Psoas muscle (tissue), 8 donors: ENCODE measurements around the gene TCN1. TPM values are rescaled to one million over a fixed set of nuclear protein-coding genes. Genes with fewer than 3 reads are reported as not detected.
"Not testable (repeated sequence)": the region's sequence is repeated elsewhere in the genome, so short reads cannot be mapped to it uniquely, and the experiment has no call there.

Experiments used
- ATAC-seq, 4 donors: fragments of 200-7000 bp; cut with Tn5 transposase; one replicate each; pipeline ENCODE4 v1.9.1; 2020; ENCODE audit warnings: moderate library complexity in 3 of 4, mild to moderate bottlenecking in 2 of 4
- DNase-seq, 2 donors: peaks; one replicate each; pipeline ENCODE4 v3.0.0-alpha.2; 2020
- H3K27ac ChIP-seq: fragments of 200-600 bp; one replicate; pipeline ENCODE4 v1.8.0; 2022
- H3K27me3 ChIP-seq, 3 donors: fragments of 200-600 bp in 1 of 3; one replicate each; pipeline versions ENCODE4 v1.6.1 to v1.8.0; 2013 to 2022; ENCODE audit warnings: low read length in 2 of 3, mild to moderate bottlenecking in 2 of 3, moderate library complexity in 1 of 3; ENCODE audit not compliant: insufficient read depth in 3 of 3
- H3K36me3 ChIP-seq, 2 donors: fragments of 200-600 bp in 1 of 2; one replicate each; pipeline versions ENCODE4 v1.6.1 to v1.8.0; 2013 to 2022; ENCODE audit warnings: low read depth in 1 of 2, mild to moderate bottlenecking in 1 of 2, moderate library complexity in 1 of 2; ENCODE audit not compliant: insufficient read depth in 1 of 2
- H3K4me1 ChIP-seq: fragments of 200-600 bp; one replicate; pipeline ENCODE4 v1.8.0; 2022
- H3K4me3 ChIP-seq: fragments of 200-600 bp; one replicate; pipeline ENCODE4 v1.8.0; 2022; ENCODE audit warnings: mild to moderate bottlenecking
- H3K9me3 ChIP-seq: fragments of 200-600 bp; one replicate; pipeline ENCODE4 v1.8.0; 2022
- WGBS, 3 donors: extraction: QIAGEN DNeasy Blood & Tissue Kit; methylation state at CpG; one replicate each; pipeline versions ENCODE4 v1.1.6 to v1.1.7; 2013; 5-methylcytosine and 5-hydroxymethylcytosine counted together
- intact Hi-C, 2 donors: fragments of 100-400 bp; cut with DNase I; formaldehyde crosslinking; loops; one replicate each; pipeline versions ENCODE4 v1.11.0 to v1.14.2; 2022
- polyA plus RNA-seq, 3 donors: library from polyadenylated mRNA; stranded (reverse); fragments of 200-250 nt; gene quantifications; one replicate each; pipeline ENCODE4 v1.2.3, GENCODE V29; 2013
- total RNA-seq, 4 donors: library from RNA; stranded (reverse); fragmentation: NEBNext Ultra II Directional in 2 of 4; extraction: Animal tissue kit (Norgen Biotek cat#: 25700) in 2 of 4; gene quantifications; one replicate each; pipeline versions ENCODE4 v1.2.1 to v1.2.4, GENCODE V29; 2021 to 2023
- TF ChIP-seq, protein P1 (sequence below): fragments of 200-600 bp; IDR thresholded peaks from one replicate; pipeline ENCODE4 v1.8.0; 2022; ENCODE audit warnings: antibody characterized with exemption
- donor health status: healthy with polysubstance abuse.
- donor health status: DM: no; HTN: no; CAD: no; lungs with moderate emphysema.
- donor health status: Bipolar disorder and iron deficiency.
- donor health status: healthy.
- donor health status: DM: yes; HTN: yes; CAD: no.
- donor health status: DM: no; HTN: no; CAD: no.
- donor health status: DM: no; HTN: no; CAD: no.
- donor health status: DM: yes; HTN: yes; CAD: no.

Gene TCN1
- total and polyA plus RNA-seq, 7 donors: 0.44 TPM; not detected in 6

DNA sequence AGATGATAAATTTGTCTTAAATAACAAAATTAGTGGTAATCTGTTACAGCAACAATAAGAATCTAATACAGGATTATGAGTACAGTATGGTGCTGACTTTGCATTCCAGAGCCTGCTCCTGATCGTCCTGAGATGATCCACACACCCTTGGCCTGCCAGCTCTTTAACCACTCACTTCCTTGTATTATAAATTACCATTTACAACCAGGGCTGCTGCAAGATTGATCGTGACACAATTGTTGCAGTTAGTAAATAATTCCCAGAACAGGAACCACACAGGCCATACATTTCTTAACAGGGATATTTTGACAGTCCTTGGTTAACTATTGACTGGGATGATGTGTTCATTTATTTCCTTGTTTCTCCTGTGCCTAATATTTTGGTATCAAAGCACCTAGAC, 17.2 kb downstream of the TCN1 start:
- 21 to 30% (median 26%) methylated on average over 2 of the region's 2 CpGs for WGBS, 3 donors
- TF ChIP-seq, protein P1, sequence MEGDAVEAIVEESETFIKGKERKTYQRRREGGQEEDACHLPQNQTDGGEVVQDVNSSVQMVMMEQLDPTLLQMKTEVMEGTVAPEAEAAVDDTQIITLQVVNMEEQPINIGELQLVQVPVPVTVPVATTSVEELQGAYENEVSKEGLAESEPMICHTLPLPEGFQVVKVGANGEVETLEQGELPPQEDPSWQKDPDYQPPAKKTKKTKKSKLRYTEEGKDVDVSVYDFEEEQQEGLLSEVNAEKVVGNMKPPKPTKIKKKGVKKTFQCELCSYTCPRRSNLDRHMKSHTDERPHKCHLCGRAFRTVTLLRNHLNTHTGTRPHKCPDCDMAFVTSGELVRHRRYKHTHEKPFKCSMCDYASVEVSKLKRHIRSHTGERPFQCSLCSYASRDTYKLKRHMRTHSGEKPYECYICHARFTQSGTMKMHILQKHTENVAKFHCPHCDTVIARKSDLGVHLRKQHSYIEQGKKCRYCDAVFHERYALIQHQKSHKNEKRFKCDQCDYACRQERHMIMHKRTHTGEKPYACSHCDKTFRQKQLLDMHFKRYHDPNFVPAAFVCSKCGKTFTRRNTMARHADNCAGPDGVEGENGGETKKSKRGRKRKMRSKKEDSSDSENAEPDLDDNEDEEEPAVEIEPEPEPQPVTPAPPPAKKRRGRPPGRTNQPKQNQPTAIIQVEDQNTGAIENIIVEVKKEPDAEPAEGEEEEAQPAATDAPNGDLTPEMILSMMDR: no peak
- Histone ChIP-seq H3K36me3 (no peaks in the 10 kb centered on the region), H3K27me3 (no peaks in the 10 kb centered on the region), H3K4me3 (no peak overlapping the region), H3K9me3 (no peaks in the 10 kb centered on the region), H3K4me1 (no peaks in the 10 kb centered on the region), H3K27ac (no peak overlapping the region)
- ATAC-seq (no peak), DNase-seq (no peak)
- intact Hi-C loops: no loop called here

DNA sequence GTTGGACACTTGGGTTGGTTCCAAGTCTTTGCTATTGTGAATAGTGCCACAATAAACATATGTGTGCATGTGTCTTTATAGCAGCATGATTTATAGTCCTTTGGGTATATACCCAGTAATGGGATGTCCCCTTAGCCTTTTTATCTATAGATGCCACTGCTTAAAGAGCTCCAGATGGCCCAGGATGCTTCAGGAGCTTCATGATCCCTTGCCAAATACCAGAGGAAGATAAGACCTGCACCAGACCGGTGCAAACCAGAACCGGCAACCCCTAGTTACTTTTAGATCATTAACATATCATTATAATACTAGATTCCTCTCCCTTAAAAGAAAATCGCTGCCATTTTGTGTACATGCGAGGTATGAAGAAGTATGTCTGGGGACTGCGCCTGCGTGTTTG, 17.8 kb downstream of the TCN1 start:
- WGBS, 3 donors: 92 to 95% (median 93%) methylated on average over 6 of the region's 6 CpGs

DNA sequence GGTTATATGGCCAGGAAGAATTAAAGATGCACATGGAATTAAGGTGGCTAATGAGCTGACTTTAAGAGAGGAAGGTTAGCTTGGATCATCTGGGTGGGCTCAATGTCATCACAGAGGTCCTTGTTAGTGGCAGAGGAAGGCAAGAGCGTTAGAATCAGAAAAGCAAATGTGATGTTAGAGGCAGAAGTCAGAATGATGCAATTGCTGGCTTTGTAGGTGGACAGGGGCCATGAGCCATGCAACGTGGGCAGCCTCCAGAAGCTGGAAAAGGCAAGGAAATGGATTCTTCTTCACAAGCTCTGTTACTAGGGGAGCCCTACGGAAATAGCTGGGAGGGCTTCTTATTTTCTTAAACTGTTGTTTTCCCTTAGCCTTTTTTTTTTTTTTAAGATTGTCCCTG, 18.7 kb downstream of the TCN1 start:
- Histone ChIP-seq H3K27me3 (no peaks in the 10 kb centered on the region), H3K4me1 (no peaks in the 10 kb centered on the region), H3K36me3 (no peaks in the 10 kb centered on the region), H3K4me3 (no peak overlapping the region), H3K9me3 (no peaks in the 10 kb centered on the region), H3K27ac (no peak overlapping the region)
- WGBS, 3 donors: 57 to 80% (median 63%) methylated on average over 3 of the region's 3 CpGs
- TF ChIP-seq, protein P1: no peak
- DNase-seq (no peak), ATAC-seq (no peak)
- intact Hi-C loops: no loop called here

More for the DNA sequence above, 17.8 kb downstream of the TCN1 start:
- H3K27ac ChIP-seq, H3K9me3 ChIP-seq, intact Hi-C loops, H3K4me1 ChIP-seq, H3K36me3 ChIP-seq, H3K4me3 ChIP-seq, ATAC-seq, H3K27me3 ChIP-seq, DNase-seq: not testable (repeated sequence)

DNA sequence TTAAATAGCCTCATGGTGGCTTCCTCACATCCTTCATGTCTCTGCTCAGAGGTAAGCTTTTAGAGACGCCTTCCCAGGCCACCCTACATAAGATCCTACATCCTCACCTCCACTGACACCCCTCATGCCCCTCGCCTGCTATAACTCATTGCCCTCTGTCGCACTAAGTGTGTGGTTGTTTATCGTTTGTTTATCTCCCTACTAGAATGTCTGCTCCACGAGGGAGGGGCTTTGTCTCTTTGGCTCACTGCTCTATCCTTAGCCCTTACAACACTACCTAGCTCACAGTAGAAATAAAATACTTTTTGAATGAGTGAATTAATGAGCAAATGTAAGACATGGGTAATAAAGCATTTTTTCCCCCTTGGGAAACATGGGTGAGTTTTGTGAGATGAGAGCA, 19.7 kb downstream of the TCN1 start:
- ATAC-seq: no peak
- TF ChIP-seq, protein P1: no peak
- WGBS, 3 donors: 49 to 58% (median 55%) methylated on average over 5 of the region's 5 CpGs
- Histone ChIP-seq H3K9me3 (no peaks in the 10 kb centered on the region), H3K27ac (no peak overlapping the region), H3K36me3 (no peaks in the 10 kb centered on the region), H3K27me3 (no peaks in the 10 kb centered on the region), H3K4me1 (no peaks in the 10 kb centered on the region), H3K4me3 (no peak overlapping the region)
- intact Hi-C loops: no loop called here
- no peak for DNase-seq

DNA sequence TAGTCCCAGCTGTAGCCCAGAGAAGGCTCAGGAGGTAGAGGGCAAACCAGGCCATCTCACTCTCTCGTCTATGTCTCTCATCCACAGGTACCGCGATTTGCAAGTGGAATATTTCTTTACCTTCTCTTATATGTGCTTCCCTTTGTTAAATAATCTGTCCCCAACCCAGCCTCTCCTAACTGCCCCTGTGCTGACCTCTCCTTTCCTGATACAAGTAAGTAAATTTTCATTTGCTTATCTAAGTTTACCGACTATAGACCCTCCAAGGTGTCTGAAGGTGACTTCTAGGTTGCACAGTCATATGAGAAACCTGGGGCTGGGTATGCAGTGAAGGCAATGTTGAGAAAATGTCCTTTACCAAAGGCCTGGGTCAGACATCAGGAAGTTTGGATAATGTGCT, 20.9 kb downstream of the TCN1 start, which contains the start of gene CBLIF:
Gene CBLIF, minus strand, starts transcription at position 101 of the 400 bp plus-strand sequence. Its CDS starts 46 bp downstream, at position 55.
- intact Hi-C loops: no loop called here
- ATAC-seq: no peak

More for the DNA sequence above, 20.9 kb downstream of the TCN1 start, which contains the start of gene CBLIF:
- 70 to 83% (median 77%) methylated on average over 4 of the region's 4 CpGs for WGBS, 3 donors
- Histone ChIP-seq H3K4me3 (no peak within 1 kb of the TSS), H3K27ac (no peak within 1 kb of the TSS), H3K36me3 (no peaks in the 10 kb centered on the region), H3K9me3 (no peaks in the 10 kb centered on the region), H3K4me1 (no peaks in the 10 kb centered on the region), H3K27me3 (no peaks in the 10 kb centered on the region)
- DNase-seq: no peak
- TF ChIP-seq, protein P1: no peak
